HG03280 (cell line): ENCODE data around the gene TPD52L2.
"Not testable (repeated sequence)": the region's sequence is repeated elsewhere in the genome, so short reads cannot be mapped to it uniquely, and the experiment has no call there.

ENCODE experiments used
- ATAC-seq: cut with Tn5 transposase; IDR thresholded peaks from one replicate; pipeline ENCODE4 v1.9.1; 2021; ENCODE audit warnings: mild to moderate bottlenecking, moderate library complexity; ENCODE audit not compliant: unreplicated experiment

TPD52L2 gene

GRCh38 chr20:63855363-63856097, 9.5 kb upstream of the TPD52L2 start:
- ATAC-seq = no peak

- ATAC-seq = no peak
These were observed 9.0 kb upstream of the TPD52L2 start for GRCh38 chr20:63856098-63856511.

- no peak for ATAC-seq
These were observed 7.2 kb upstream of the TPD52L2 start for GRCh38 chr20:63857764-63858392.

- ATAC-seq = no peak
These were observed 6.5 kb upstream of the TPD52L2 start for GRCh38 chr20:63858393-63859165.

GRCh38 chr20:63859166-63859699, 5.8 kb upstream of the TPD52L2 start:
- no peak for ATAC-seq

- ATAC-seq = no peak
These were observed 4.6 kb upstream of the TPD52L2 start for GRCh38 chr20:63860325-63861051.

- no peak for ATAC-seq
These were observed 3.6 kb upstream of the TPD52L2 start, which contains the start of gene ABHD16B for GRCh38 chr20:63861365-63861934. TSS of gene ABHD16B (plus strand) at chr20:63861498. CDS start at chr20:63861541, 43 bp downstream.

GRCh38 chr20:63861981-63862901, 2.8 kb upstream of the TPD52L2 start:
- ATAC-seq = no peak

GRCh38 chr20:63863021-63863797, 1.9 kb upstream of the TPD52L2 start:
- no peak for ATAC-seq

GRCh38 chr20:63863798-63864544, 1.1 kb upstream of the TPD52L2 start:
- peak; percentile 64 for ATAC-seq

- peak; percentile 1 for ATAC-seq
These were observed 509 bp upstream of the TPD52L2 start for GRCh38 chr20:63864545-63864977.

- ATAC-seq = not testable (repeated sequence)
These were observed 2.0 kb downstream of the TPD52L2 start for GRCh38 chr20:63867042-63867441.

- no peak for ATAC-seq
These were observed 3.2 kb downstream of the TPD52L2 start for GRCh38 chr20:63868264-63868663.

GRCh38 chr20:63873477-63873971, 8.5 kb downstream of the TPD52L2 start:
- ATAC-seq = no peak

- ATAC-seq = not testable (repeated sequence)
These were observed 9.2 kb downstream of the TPD52L2 start for GRCh38 chr20:63874241-63874640.

- ATAC-seq = no peak
These were observed 11.5 kb downstream of the TPD52L2 start for GRCh38 chr20:63876489-63877036.

GRCh38 chr20:63877755-63878470, 12.8 kb downstream of the TPD52L2 start:
- ATAC-seq = no peak
